GM19372 (cell line): ENCODE measurements around the gene TLE7.

Source experiments
- ATAC-seq: cut with Tn5 transposase; IDR thresholded peaks from one replicate; pipeline ENCODE4 v1.9.1; 2021; ENCODE audit warnings: mild to moderate bottlenecking, low read depth, moderate library complexity; ENCODE audit not compliant: unreplicated experiment

The TLE7 gene

DNA sequence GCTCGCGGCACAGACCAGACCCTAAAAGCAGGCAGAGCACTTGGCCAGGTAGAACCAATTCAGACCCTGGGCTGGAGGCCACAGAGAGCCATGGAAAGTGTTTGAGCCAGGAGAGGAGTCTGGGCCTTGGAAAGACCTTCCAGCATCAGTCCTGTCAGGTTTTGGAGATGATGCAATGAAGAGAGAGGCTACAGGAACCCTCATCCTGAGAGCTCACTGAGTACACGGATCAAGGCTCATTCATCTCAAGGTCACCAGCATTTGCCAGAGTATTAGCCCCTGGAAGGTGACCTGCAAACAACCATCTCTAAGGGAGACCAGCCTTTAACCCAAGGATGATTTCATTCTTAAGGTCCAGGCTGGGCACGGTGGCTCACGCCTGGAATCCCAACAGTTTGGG is 27.8 kb downstream of the TLE7 start:
- no peak for ATAC-seq

DNA sequence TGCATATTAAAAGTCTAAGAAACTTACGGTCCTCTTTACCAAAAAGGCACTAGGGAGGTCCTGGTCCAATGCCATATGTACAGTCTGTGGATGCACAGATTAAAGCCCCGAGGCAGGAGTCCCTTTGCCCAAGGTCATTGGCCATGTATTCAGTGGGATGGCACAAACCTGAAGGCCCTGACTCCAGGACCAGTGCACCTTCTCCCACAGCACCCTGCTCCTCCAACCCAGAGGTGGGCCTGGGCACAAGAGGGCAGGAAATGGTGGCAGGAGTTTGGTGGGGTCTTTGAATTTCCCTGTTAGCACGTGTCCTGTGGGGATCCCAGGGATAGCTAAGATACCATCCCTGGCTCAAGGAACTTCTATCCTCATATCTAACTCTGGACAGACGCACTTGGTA is 28.5 kb downstream of the TLE7 start:
- ATAC-seq, result no peak

DNA sequence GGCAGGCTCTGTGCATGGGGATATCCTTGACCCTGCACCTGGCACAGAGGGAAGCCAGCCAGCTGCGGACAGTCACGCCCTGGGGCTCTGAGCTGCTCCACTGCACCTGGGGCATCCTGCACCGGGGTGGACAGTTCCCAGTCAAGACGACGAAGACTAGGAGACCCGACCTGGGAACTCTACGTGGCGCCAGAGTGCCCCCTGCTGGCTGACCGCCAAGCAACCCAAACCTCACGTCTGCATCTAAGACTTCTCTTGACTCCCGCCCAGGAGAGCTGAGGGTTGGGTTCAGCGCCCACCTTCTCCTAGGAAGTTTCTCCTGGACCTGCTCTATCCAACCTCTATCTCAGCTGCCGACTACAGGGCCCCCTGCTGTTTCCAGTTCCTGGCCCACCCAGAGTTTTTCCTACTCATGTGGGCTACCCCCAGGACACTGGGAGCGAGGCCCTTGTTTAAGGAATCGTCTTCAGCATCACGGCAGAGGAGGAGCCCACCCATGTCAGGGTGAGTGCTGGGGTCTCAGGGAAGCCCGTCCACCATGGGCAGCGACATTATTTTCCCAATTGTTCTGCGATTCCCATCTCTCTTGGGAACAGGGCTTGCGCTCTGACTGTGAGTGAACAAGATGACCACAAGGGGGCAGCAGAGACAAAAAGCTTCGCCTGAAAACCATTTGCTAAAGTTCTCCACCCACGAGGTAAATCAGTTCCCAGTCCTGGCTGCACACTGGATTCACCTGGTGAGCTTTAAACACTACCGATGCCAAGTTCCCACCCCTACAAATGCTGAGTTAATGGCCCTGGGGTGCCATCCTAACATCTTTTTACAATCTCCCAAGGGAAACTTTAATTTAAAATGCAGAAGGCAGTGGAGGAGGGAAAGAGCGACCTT is 29.3 kb downstream of the TLE7 start:
- peak; percentile 78 for ATAC-seq

DNA sequence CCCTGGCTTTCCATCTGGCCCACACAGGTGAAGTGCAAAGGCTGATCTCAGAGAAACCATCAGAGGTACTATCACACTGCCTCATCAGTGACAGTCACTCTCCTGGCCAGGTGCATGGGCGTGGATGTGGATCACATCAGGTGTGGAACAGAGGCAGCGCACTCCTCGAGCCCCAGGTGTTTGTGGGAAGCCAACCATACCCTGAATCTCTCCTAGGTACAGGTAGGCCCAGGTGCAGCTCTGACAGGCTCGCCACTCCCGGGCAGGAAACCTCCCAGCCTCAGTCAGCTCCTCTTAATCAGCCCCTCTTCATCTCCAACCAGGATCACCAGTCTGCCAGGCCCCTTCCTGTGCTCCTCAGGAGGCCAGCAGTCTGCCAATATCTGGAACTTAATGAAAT is 31.7 kb downstream of the TLE7 start:
- no peak for ATAC-seq

DNA sequence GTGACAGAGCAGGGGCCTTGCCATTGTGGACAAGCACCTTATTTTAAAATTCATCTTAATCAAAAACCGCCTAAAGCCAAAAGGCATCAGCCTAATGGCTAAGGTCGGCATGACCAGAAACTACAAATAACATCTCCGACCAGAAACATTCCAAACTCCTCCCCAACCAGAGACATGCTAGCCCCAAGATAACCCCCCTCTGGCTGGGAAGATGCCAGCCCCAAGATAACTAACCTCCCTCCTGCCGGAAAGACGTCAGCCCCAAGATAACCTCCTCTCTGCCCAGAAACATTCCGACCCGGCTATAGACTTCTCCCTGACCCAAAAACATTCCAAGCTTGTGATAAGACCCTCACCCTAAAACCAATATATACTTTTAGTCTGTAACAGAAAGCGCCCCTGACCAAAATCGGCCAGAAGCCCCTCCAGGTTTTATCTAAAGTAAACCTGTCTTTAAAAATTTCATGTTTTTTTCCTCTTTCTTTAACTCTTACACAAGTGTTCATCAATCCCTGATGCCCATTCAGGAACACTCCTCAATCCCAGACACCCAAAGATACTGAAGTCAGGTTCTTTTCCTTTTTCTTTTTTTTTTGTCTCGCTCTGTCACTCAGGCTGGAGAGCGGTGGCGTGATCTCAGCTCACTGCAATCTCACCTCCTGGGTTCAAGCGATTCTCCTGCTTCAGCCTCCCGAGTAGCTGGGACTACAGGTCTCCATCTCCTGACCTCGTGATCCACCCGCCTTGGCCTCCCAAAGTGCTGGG is 32.7 kb downstream of the TLE7 start:
- ATAC-seq, result no peak

DNA sequence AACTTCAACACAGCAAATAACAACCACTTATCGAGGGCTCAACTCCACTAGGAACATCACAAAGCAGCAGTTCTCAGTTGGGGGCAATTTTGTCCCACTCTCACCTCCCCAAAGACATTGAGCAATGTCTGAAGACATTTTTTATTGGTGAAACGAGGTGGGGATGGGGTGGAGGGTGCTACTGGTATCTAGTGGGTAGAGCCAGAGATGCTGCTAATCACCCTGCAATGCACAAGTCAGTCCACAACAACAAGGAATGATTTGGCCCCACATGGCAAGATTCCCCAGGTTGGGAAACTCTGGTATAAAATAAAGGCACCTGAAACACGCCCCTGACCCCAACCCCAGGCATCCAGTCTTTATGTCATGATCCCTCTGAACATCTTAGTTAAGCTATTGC is 33.3 kb downstream of the TLE7 start:
- no peak for ATAC-seq

DNA sequence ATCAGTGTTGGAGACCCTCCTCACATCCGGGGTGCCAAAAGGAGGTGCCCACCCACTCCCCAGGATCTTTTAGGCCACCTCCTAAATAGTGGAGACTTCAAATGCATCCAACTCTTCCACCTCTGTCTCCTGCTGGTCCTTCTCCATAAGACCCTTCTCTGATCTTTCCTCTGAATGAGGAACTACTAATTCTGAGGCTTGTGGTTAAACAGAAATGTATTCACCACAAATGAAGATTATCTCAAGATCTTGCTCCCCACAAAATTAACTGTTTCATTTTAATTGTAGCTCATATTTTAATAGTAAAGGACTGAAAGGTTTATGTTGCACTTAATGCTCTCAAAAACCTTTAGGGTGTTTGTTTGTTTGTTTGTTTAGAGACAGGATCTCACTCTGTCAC is 34.1 kb downstream of the TLE7 start:
- ATAC-seq, result no peak

DNA sequence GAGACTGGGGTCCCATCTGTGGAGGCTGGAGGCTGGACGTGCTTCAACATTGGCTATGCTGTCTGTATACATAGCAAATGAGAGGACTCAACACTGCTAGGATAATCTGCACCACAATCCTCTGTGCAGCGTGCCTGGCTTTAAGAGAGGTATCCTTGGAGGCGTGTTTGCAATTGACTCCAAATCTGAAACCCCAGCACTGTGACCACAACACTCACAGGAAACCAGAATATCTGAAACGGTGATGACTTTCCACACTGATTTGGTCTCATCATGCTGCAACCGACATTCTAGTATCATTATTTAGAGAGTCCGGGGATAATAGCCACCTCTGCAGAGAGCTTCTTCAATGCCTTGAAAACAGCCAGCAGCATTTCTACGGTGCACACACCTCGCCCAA is 35.1 kb downstream of the TLE7 start:
- ATAC-seq, result no peak

DNA sequence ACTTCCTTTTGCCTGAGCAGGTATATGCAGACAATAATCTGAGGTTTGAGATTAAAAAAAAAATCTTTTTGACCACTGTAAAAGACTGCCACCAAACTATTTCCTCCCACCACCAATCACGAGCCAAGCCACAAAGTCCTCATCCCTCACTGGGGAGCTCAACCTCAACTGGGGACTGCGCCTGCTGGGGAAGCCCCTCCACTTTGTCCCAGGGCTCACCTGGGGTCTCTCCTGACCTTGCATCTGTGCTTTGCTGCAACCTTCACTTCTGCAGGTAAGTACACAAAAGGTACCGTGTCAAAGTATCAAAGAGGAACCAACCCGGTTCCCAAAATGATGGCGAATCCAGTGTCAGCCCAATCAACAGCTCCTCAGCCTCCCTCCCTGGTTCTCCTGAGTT is 35.5 kb downstream of the TLE7 start:
- ATAC-seq, result no peak

DNA sequence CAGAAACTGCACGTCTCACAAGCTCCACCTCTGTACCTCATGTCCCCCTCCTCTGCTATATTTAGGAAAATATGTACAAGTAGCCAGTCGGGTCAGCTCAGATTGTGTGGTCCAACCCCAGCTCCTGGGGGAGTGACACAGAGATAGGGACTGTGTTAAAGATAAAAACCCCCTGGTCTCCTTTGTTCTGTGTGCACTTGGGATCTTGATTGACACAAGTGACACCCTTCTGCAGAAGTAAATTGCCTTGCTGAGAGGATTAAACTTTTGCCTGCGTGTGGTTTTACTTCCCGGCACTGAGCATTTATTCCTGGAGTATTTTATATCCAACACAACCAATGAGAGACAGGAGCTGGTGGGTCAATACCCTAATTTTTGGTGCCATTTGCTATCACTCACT is 37.5 kb downstream of the TLE7 start:
- no peak for ATAC-seq

DNA sequence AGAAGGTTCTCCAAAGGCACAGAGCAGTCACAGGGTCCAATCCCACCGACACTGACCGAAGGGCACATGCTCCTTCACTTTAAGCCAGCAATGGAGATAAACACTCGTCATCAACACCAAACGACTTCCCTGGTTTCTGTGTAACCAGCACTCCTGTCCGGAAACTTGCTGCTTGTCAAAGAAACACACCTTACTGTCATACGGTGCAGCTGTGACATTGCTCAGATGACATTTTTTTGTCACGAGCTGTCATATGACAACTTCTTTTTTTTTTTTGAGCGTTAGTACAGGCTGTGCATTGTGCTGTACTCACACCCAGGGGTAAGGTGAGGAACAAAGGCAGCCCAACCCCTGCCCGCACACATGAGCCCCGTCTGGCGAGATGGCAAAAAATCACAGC is 39.2 kb downstream of the TLE7 start:
- ATAC-seq, result no peak

DNA sequence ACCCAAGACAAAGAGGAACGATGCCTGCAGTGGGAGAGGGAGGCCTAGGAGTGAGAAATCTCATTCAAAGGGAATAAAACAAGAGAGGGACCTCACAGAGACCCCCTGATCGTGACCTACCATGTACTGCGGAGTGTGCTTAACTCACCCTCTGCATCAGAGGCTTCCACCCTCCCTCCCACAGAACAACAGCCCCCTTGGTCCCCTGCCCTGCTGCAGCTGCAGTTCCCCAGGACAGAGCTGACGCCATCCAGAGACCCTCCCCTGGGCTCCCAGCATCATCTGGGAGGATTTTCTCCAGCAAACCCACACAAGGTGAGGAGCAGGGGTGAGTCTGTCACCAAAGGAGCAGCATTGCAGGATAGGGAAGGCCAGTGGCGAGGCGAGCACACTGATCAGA is 39.8 kb downstream of the TLE7 start:
- no peak for ATAC-seq

DNA sequence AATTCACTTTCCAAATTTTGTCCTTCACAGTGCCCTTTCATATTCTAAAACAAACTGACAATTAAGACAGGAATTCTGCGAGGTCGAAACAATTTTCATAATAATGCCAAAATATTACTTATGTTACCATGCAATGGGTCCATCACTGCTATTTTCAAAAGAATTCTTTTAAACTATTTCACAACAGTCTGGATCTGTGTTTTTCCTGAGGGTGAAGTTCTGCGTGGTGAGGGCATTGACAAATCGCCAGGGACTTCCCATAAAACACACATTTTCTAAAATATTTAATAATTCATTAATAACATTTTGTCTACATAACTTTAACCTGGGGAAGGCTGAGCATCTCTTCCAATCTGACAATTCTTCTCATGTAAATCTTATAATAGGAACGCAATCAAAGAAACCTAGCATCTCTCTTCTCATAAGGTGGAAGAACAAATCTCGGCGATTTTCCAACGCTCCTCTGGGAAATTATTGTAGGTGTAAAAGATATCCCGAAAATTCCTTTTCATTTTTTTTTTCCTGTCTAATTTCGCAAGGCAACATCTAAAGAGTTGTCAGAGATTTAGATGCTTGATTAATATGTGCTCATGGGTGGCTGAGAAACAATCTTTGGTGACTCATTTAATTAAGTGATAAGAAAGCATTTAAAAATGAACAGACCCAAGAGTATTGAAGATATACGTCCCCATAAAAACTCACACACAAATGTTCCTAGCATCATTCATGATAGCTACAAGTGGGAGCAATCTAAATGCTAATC is 41.9 kb downstream of the TLE7 start:
- ATAC-seq, result no peak

DNA sequence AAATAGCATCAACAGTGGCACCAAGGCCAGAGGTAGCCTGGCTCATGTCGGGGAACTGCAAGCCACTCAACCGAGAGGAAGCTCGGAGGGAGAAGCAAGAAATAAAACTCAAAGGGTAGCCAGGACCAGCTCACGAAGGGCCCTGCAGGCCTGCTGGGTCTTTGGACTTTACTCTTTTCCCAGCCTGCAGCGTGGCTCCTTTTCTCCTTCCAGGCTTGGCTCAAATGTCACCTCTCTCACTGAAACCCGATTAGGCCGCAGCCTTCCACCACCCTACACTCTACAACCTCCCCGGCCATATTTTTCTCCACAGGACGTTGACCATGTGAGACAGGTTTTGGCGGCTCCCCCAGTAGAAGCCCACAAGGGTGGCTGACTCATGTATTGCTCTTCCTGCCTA is 45.3 kb downstream of the TLE7 start:
- no peak for ATAC-seq

DNA sequence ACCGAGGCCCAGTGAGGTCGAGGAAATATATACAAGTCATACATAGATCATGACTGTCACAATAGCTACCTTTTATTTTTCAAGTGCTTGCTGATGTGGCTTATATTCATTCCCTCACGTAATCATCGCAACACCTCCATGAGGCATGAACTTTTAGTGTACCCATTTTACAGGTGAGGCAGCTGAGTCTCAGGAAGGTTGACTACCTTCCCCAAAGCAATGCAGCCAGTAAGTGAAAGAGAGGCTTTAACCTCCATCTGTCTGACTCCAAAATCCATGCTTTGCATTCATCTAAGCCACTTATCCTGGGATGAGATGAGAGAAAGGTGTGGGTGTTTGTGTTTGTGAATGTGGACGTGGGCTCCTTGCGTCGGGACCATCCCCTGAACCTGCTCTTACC is 52.5 kb downstream of the TLE7 start:
- no peak for ATAC-seq

DNA sequence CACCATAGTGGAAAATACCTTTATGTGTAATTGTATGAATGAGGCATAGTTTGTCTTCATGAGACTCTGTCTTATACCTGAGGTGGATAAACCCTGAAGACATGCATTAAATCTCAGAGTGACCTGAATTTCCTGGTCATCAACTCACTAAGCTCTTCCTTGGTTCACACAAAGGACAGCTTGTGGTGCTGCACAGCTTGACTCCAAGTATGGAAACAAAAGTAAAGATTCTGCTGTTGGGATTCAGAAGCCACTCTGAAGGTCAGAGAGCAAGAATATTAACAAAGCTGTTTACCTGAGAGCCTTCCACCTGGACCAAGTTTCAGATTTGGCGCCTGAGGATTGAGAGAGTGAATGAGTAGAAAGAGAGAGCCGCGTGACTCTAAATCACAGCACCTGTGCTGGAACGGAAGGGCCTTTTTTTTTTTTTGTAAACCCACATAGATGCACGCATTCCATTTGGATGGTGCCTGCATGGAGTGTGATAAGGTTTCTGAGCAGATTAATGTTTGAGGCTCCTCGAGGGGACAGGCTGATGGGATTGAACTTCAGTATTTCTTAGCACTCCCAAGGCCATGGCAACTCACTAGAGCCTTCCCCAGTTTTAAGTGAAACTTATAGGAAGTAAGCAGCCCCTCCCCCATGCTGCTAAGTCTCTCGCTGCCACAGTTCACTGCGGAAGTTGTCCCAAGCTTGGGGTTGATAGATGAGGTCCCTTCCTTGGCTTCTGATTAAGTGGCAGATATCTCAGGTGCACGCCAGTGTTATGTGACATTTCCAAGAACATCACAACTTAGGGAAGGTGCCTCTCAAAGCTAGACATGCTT is 54.6 kb downstream of the TLE7 start:
- no peak for ATAC-seq

DNA sequence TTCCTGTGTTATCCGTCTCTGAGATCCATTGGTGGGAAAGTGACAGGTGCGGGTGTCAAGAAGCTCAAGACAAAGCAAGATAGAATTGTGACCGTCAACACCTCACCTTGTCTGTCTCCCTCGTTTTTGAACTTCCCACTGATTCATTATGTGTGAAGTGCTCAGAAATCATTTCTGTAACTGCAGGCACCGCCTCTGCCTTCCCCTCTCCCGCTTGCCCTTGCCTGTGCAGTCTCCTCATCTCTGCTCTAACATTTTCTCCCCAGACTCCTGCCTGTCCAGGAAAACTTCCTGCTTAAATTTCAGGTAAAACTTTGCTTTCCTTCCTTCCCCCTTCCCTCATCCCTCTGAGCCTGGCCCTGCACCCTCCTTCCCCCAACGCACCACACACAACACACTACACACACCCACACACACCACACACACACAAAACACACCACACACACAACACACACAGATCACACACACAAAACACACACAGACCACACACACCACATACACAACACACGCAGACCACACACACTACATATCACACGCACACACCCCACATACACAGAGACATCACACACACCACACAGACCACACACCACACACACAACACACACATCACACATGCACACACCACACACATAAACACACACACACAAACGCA is 57.7 kb downstream of the TLE7 start:
- ATAC-seq, result no peak

DNA sequence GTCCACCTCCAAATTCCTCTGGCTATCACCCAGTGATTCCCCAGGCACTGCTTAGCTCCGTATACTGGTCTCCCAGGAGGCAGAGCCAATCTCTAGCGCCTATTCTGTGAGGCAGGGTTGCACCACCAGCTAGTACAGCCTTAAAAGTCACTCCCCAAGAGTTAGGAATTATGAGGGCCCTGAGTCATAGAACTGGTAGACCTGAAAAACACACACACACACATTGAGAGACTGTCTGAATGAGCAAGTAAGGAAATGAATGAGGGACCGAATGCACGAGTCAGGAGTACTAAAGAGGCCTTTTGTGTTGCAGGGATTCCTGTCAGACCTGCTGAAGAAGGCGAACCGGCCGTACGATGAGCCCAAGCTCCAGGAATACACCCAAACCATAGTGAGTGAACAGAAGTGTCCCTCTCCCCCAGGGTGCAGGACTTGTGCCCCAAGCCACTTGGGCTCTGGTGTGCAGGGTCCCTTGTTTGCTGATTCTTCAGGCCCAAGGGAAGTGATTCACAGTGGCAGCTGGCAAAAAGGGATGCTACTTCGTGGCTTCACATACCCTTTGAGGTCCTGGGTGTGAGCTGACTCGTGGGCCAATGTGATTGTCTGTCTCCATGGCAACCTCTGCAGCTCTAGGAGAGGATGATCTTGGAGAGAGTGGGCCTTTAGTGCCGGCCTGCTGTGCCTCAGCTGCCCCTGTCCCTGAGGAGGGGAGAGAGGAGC is 58.6 kb downstream of the TLE7 start:
- no peak for ATAC-seq

DNA sequence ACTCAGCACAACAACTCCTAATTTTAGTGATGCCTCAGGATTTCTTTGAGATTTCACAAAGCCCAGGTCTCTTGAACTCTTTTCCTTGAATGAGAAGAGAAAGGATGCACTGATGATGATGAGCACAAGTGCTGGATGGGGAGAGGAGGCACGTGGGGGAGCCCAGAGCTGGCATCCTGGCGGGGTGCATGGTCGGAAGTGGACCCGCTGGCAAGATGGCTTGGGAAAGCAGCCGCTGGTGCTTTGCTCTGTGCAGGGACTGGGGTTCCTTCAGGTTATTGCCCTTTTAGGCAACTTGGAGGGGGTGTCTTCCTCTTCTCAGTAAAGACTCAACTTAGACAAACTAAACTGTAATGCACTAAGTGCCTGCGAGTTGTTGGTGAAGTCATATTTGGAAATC is 61.0 kb downstream of the TLE7 start:
- no peak for ATAC-seq
